Measurements from ENCODE around the gene MT1E.

The MT1E gene

DNA sequence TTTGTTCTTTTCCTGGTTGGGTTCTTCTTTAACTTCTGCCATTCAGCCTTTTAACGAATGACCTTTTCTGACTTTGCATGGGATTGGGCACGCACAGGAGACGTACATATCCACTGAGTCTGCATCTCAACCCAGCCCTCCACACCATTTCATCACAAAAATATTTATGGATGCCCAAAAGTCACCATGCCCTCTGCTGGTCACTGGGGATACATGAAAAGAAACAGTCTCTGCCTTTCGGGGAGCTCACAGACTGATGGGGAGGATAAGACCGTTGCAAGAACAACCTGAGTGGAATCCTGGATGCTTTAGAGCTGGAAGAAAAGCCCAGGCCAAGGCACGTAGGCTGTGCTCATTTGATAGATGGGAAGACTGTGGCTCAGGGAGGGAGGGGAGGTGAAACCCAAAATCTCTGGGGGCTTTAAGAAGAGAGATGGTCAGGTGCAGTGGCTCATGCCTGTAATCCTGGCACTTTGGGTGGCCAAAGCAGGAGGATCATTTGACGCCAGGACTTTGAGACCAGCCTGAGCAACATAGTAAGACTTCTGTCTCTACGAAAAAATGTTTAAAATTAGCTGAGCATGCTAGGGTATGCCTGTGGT, 25.1 kb upstream of the MT1E start:
- no peak overlapping the region for H3K27ac Mint-ChIP-seq
- H3K27me3 Mint-ChIP-seq = peaks cover 9% of the 10 kb centered on the region
- H3K36me3 Mint-ChIP-seq (ENCODE audit: low read depth) = no peaks in the 10 kb centered on the region
- no peaks in the 10 kb centered on the region for H3K9me3 Mint-ChIP-seq
- no peak overlapping the region for H3K4me3 Mint-ChIP-seq
- peaks cover 6% of the 10 kb centered on the region for H3K4me1 Mint-ChIP-seq (ENCODE audit: low read depth)

DNA sequence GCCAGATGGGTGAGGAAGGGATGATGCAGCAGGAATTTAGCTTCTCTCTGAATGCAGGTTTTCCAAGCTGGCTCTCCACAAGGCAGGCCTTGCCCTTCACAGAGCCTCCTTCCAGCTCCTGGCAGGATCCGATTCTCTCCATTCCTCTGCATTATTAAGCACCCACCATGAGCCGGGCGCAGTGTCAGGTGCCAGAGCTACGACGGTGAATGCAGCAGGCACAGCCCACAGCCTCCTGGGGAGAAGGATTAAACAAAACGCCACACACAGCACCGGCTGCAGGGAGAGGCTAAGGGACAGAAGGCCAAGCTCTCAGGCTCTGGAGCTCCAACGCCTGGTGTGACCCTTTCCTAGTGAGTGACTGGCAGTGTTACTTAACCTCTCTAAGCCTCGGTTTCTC, 24.3 kb upstream of the MT1E start:
- H3K27me3 Mint-ChIP-seq = peaks cover 9% of the 10 kb centered on the region
- no peak overlapping the region for H3K4me3 Mint-ChIP-seq
- no peaks in the 10 kb centered on the region for H3K36me3 Mint-ChIP-seq (ENCODE audit: low read depth)
- no peak overlapping the region for H3K27ac Mint-ChIP-seq
- H3K4me1 Mint-ChIP-seq (ENCODE audit: low read depth) = peaks cover 14% of the 10 kb centered on the region
- no peaks in the 10 kb centered on the region for H3K9me3 Mint-ChIP-seq

DNA sequence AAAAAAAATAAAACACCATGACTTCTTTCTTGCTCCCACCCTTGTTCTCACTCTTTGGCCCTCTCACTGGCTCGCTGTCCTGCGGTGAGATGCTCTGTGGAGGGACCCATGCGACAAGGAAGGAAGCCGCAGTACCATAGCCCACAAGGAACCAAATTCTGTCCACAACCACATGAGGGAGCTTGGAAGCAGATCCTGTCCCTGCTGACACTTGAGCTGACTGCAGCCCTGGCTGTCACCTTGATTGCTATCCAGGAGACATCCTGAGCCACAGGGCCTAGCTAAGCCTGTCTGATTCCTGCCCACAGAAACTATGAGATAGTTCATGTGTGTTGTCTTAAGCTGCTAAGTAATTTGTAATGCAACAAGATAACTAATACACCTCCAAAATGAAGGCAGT, 22.0 kb upstream of the MT1E start:
- Mint-ChIP-seq H3K36me3 (ENCODE audit: low read depth) (no peaks in the 10 kb centered on the region), H3K4me1 (ENCODE audit: low read depth) (peaks cover 27% of the 10 kb centered on the region), H3K4me3 (no peak overlapping the region), H3K27me3 (peaks cover 5% of the 10 kb centered on the region), H3K9me3 (no peaks in the 10 kb centered on the region), H3K27ac (no peak overlapping the region)

DNA sequence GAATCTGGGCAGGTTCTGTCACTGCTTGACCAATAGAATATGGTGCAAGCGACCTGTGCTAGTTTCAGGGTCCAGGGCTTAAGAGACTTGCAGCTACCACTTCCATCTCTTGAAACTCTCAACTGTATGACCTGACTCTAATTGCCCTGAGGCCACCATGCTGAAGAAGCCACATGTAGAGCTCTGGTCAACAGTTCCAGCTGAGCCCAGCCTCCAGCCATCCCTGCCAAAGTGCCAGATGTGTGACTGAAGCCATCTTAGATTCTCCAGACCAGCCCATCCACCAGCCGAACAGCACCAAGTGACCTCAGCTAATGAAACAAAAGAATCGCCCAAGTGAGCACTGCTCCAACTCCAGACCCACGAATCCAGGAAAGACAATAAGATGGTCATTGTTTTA, 20.6 kb upstream of the MT1E start:
- Mint-ChIP-seq H3K36me3 (ENCODE audit: low read depth) (peaks cover 5% of the 10 kb centered on the region), H3K27ac (no peak overlapping the region), H3K27me3 (peaks cover 5% of the 10 kb centered on the region), H3K4me1 (ENCODE audit: low read depth) (peaks cover 36% of the 10 kb centered on the region), H3K4me3 (no peak overlapping the region), H3K9me3 (no peaks in the 10 kb centered on the region)

DNA sequence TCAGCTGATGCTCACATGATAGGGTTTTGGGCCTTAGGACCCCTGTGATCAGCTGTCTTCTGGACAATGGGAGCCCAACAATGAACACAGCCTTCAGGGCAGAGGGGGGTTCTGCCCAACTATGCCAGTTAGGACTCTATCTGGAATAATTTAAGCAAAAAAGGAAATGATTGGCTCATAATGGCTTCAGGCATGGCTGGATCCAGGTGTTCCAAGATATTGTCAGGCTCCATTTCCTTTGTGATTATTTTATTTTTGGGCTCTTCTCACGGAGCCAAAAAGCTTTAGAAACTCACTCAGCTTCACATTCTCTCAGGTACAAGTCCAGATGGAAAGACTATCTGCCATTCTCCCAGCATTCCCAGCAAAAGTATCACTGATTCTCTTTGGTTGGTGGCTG, 20.1 kb upstream of the MT1E start:
- Mint-ChIP-seq H3K27me3 (peaks cover 2% of the 10 kb centered on the region), H3K4me1 (ENCODE audit: low read depth) (peaks cover 41% of the 10 kb centered on the region), H3K36me3 (ENCODE audit: low read depth) (peaks cover 5% of the 10 kb centered on the region), H3K27ac (no peak overlapping the region), H3K9me3 (no peaks in the 10 kb centered on the region), H3K4me3 (no peak overlapping the region)

DNA sequence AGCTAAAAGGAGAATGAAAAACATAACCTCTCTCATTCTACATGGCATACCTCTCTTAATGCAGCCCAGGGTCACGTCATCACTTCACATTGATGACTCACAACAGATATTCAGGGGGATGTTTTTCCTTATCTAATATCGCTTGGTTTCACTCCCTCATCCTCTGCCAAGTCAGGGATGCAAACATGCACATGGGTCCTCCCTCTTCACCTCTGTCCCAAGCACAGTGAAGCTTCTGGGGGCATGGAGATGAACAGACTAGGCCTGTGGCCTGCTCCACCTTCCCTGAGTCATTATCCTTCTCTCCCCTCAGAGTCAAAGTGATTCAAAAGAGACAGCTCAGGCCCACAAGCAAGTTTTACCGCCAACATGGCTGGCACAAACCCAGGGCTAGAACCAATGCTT, 19.5 kb upstream of the MT1E start:
- no peak overlapping the region for H3K4me3 Mint-ChIP-seq
- no peaks in the 10 kb centered on the region for H3K27me3 Mint-ChIP-seq
- H3K4me1 Mint-ChIP-seq (ENCODE audit: low read depth) = peaks cover 47% of the 10 kb centered on the region
- no peaks in the 10 kb centered on the region for H3K9me3 Mint-ChIP-seq
- peaks cover 5% of the 10 kb centered on the region for H3K36me3 Mint-ChIP-seq (ENCODE audit: low read depth)
- H3K27ac Mint-ChIP-seq = peak overlapping the region; percentile 89

DNA sequence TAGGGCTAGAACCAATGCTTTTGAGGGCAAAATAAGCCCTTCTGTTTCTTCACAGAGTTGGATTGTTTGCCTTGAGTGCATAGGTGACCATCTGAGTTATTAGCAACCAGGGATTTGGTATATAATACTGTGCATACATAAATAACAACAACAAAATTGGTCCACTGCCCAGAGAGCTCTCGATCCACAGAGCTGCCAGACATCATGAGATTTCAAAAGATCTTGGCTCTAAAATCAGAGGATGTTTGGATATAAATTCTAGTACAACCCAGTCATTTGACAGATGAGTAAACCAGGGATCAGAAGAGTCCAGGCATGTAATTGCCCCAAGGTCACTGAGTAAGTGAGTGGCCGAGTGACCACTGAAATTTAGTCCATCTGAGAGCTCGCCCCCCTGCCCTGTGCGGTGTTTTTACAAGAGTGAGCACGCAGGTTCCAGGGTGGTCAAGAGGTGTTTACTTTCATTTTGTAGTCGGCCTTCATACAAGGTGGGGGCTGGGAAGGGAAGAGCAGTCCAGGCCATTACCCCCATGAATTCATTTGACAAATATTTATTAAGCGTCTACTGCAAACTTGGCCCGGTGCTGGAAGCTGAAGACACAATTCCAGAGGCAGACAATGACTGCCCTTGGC, 19.0 kb upstream of the MT1E start:
- Mint-ChIP-seq H3K9me3 (no peaks in the 10 kb centered on the region), H3K4me3 (peak overlapping the region; percentile 38)

DNA sequence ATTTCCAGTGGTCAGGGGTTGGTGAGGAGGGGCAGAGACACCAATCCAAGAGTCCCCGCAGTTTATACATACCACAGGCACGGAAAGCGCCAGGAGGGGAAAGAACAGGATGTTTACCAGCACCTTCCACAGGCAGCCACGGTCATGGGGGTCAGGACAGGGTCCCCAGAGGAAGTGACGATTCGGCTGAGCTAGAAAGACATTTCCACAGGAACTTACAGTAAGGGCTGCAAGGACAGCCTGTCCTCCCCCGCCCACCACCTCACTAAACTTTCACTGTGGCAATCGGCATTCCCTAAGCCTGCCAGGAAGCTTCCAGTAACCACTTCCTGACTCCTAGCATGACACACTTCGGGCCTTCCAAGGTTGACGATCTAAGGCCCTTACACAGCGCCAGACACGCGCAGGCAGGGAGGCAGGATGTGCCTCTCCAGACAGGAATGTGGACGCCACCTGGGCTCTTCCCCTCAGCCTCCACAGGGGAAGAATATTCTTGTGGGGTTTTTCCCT, 18.4 kb upstream of the MT1E start:
- H3K27ac Mint-ChIP-seq = peak overlapping the region; percentile 89
- peaks cover 58% of the 10 kb centered on the region for H3K4me1 Mint-ChIP-seq (ENCODE audit: low read depth)
- peak overlapping the region; percentile 38 for H3K4me3 Mint-ChIP-seq
- no peaks in the 10 kb centered on the region for H3K9me3 Mint-ChIP-seq
- H3K27me3 Mint-ChIP-seq = no peaks in the 10 kb centered on the region
- peaks cover 5% of the 10 kb centered on the region for H3K36me3 Mint-ChIP-seq (ENCODE audit: low read depth)

More for the DNA sequence above, 19.0 kb upstream of the MT1E start:
- peaks cover 52% of the 10 kb centered on the region for H3K4me1 Mint-ChIP-seq (ENCODE audit: low read depth)
- H3K27me3 Mint-ChIP-seq = no peaks in the 10 kb centered on the region
- H3K27ac Mint-ChIP-seq = peak overlapping the region; percentile 89
- peaks cover 5% of the 10 kb centered on the region for H3K36me3 Mint-ChIP-seq (ENCODE audit: low read depth)

DNA sequence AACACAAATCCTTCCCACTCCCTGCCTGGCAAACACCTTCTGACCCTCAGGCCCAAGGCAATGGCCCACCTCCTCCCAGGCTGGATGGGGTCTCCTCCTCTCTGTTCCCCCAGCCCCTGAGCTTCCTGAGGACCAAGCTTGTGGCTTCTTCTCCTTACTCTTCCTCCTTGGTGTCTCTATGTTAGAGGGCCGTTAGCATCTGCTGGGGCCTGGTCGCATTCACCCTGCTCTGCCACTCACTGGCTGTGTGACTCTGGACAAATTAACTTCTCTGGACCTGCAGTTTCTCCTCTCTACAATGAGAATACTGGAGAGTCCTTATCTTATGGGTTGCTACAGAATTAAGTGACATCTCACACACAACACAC, 17.9 kb upstream of the MT1E start:
- H3K36me3 Mint-ChIP-seq (ENCODE audit: low read depth) = peaks cover 9% of the 10 kb centered on the region
- peak overlapping the region; percentile 64 for H3K4me3 Mint-ChIP-seq
- H3K4me1 Mint-ChIP-seq (ENCODE audit: low read depth) = peaks cover 63% of the 10 kb centered on the region
- H3K9me3 Mint-ChIP-seq = no peaks in the 10 kb centered on the region
- no peaks in the 10 kb centered on the region for H3K27me3 Mint-ChIP-seq
- peak overlapping the region; percentile 89 for H3K27ac Mint-ChIP-seq

DNA sequence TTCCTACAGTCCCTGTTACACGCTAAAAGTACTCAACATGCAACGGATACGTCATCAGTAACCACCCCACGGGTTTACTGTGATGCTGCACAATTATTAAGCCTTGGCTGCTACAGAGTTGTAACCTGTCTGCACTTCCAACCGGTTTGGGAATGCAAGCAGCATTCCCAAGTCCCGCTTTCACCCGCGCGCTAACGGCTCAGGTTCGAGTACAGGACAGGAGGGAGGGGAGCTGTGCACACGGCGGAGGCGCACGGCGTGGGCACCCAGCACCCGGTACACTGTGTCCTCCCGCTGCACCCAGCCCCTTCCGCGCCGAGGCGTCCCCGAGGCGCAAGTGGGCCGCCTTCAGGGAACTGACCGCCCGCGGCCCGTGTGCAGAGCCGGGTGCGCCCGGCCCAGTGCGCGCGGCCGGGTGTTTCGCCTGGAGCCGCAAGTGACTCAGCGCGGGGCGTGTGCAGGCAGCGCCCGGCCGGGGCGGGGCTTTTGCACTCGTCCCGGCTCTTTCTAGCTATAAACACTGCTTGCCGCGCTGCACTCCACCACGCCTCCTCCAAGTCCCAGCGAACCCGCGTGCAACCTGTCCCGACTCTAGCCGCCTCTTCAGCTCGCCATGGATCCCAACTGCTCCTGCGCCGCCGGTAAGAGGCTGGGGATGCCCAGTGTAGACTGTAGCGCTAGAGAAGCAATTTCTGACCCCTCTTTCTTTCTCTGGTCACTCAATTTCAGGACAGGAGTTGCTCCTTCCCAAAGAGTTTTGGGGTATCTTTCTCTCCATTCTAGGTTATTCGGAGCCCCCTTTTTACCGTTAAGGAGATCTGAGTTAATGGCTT, 17.3 kb upstream of the MT1E start, which contains the start of gene MT2A:
Gene MT2A (plus strand): TSS at position 542 of the 833 bp plus-strand sequence. CDS start 72 bp downstream, at position 614.
- H3K9me3 Mint-ChIP-seq = no peaks in the 10 kb centered on the region
- H3K36me3 Mint-ChIP-seq (ENCODE audit: low read depth) = peaks cover 9% of the 10 kb centered on the region
- peaks cover 69% of the 10 kb centered on the region for H3K4me1 Mint-ChIP-seq (ENCODE audit: low read depth)
- peak within 1 kb of the TSS; percentile 100 for H3K4me3 Mint-ChIP-seq
- peak within 1 kb of the TSS; percentile 98 for H3K27ac Mint-ChIP-seq
- H3K27me3 Mint-ChIP-seq = no peaks in the 10 kb centered on the region

DNA sequence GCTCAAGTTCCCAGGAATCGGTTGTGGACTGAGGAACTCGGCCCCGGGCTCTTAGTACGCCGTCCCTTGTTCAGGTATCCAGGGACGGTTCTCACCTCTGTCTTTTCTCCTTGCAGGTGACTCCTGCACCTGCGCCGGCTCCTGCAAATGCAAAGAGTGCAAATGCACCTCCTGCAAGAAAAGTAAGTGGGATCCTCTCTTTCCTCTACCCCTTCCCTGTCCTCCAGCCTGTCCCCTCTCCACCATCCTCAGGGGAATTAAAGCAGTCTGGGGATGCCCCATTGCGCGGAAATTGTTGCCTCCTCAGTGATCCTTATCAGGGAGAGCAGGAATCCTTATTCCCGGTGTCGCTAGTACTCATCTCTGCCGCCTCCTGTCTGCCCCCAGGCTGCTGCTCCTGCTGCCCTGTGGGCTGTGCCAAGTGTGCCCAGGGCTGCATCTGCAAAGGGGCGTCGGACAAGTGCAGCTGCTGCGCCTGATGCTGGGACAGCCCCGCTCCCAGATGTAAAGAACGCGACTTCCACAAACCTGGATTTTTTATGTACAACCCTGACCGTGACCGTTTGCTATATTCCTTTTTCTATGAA, 16.6 kb upstream of the MT1E start:
- no peaks in the 10 kb centered on the region for H3K9me3 Mint-ChIP-seq
- no peaks in the 10 kb centered on the region for H3K27me3 Mint-ChIP-seq
- H3K36me3 Mint-ChIP-seq (ENCODE audit: low read depth) = peaks cover 9% of the 10 kb centered on the region
- H3K4me1 Mint-ChIP-seq (ENCODE audit: low read depth) = peaks cover 76% of the 10 kb centered on the region
- peak overlapping the region; percentile 98 for H3K27ac Mint-ChIP-seq
- H3K4me3 Mint-ChIP-seq = peak overlapping the region; percentile 100

DNA sequence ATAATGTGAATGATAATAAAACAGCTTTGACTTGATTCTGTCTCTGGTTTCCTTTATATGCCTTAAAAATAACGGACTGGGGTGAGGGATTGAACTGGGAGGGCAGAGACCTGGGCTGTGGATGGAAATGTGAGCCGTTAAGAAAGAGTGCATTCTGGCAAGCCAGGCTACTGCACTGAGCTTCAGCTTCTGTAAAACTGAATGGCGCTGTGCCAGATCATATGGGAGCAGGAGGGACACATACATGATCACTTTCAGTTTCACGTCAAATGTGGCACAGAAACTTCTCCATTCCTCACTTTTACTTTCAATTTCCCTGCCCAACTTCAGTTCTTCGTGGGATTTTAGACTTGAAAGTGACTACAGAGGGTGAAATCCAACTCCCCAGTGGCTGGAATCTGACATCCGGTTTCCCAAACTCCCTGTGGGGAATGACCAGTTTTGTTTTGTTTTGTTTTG, 16.1 kb upstream of the MT1E start:
- Mint-ChIP-seq H3K4me1 (ENCODE audit: low read depth) (peaks cover 81% of the 10 kb centered on the region), H3K9me3 (no peaks in the 10 kb centered on the region), H3K36me3 (ENCODE audit: low read depth) (peaks cover 9% of the 10 kb centered on the region), H3K4me3 (peak overlapping the region; percentile 100), H3K27ac (peak overlapping the region; percentile 98), H3K27me3 (no peaks in the 10 kb centered on the region)

DNA sequence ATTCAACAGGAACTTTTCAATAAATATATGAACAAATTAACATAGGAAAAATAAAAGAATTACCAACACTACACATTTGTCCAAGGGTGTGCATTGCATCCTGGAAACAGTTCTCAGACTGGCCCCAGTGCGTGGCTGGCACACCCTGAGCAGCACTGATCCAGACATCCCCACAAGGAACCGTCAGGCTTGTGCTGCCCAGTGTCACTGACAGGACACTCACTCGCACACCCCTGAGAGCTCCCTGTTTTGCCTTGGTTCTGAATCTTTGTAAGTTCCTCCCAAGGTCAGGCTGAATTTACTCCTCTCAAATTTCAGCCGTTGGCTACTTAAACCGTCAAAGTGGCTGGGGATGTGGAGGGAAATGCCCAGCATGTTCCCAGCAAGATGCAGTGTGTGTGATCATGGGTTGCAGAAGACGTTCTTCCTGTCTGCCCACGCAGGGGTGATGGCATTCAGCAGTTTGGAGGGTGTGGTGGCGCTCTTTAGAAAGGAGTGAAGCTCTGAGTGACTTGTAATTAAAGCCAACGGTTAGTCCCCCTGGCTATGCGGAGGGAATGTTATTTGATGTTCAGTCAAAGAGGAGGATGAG, 15.5 kb upstream of the MT1E start:
- H3K4me3 Mint-ChIP-seq = peak overlapping the region; percentile 100
- peak overlapping the region; percentile 98 for H3K27ac Mint-ChIP-seq
- no peaks in the 10 kb centered on the region for H3K9me3 Mint-ChIP-seq
- H3K27me3 Mint-ChIP-seq = no peaks in the 10 kb centered on the region
- H3K36me3 Mint-ChIP-seq (ENCODE audit: low read depth) = peaks cover 9% of the 10 kb centered on the region
- H3K4me1 Mint-ChIP-seq (ENCODE audit: low read depth) = peaks cover 87% of the 10 kb centered on the region

DNA sequence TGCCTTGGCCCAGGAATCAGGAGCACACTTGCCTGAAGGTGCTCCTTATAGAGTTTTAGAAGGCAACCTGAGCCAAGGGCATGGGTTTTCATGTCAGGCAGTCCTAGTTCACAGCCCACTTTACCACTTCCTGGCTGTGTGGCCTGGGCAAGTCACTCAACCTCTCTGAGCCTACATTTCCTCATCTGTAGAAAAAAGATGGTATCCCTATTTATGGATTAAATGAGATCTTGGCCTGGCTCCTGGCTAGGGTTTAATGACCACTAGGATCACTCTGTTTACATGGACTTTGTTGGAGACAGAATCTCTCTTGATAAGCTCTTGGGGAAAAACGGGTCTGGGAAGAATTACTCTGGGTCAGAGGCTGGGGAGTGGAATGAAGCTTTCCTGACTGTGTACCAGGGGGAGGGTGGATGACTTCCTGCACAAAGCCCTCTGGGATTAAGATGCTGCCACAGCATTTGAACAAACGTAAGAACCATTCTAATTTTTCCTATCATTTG, 14.9 kb upstream of the MT1E start:
- peak overlapping the region; percentile 100 for H3K4me3 Mint-ChIP-seq
- H3K27ac Mint-ChIP-seq = peak overlapping the region; percentile 98
- H3K36me3 Mint-ChIP-seq (ENCODE audit: low read depth) = peaks cover 9% of the 10 kb centered on the region
- peaks cover 92% of the 10 kb centered on the region for H3K4me1 Mint-ChIP-seq (ENCODE audit: low read depth)
- no peaks in the 10 kb centered on the region for H3K27me3 Mint-ChIP-seq
- H3K9me3 Mint-ChIP-seq = no peaks in the 10 kb centered on the region

Measured in stimulated activated naive CD8-positive, alpha-beta T cell treated with anti-CD3 and anti-CD28 coated beads, Interleukin-15, Interleukin-2, amounts not matched to agents 100 ng/mL and 50 ng/mL, for 24 hours (primary cell).